Measurements from ENCODE around the gene RIC1.

DNA sequence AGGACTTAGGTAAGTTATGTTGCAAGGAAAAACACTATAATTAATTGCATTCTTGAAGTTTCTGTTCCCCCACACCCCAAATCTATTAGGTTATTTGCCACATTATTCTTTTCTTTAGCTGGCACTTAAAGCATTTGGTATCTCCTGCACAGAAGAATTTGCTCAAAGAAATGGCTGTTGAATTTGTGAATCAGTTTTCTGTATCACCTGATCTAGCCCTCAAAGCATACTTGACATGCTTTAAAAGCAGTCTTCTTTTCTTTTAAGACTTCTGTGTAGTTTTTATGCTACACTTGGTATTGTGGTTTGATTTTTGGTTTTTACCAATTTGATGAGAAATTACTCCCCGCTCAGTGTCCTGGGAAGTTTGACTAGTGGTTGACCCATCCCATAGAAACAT is 69.1 kb downstream of the RIC1 start:
- TF ChIP-seq, protein P1, sequence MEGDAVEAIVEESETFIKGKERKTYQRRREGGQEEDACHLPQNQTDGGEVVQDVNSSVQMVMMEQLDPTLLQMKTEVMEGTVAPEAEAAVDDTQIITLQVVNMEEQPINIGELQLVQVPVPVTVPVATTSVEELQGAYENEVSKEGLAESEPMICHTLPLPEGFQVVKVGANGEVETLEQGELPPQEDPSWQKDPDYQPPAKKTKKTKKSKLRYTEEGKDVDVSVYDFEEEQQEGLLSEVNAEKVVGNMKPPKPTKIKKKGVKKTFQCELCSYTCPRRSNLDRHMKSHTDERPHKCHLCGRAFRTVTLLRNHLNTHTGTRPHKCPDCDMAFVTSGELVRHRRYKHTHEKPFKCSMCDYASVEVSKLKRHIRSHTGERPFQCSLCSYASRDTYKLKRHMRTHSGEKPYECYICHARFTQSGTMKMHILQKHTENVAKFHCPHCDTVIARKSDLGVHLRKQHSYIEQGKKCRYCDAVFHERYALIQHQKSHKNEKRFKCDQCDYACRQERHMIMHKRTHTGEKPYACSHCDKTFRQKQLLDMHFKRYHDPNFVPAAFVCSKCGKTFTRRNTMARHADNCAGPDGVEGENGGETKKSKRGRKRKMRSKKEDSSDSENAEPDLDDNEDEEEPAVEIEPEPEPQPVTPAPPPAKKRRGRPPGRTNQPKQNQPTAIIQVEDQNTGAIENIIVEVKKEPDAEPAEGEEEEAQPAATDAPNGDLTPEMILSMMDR (IDR thresholded peaks at IDR 0.05; ENCODE audit: low read length) = no peak
- no peak for TF ChIP-seq EZH2 (IDR thresholded peaks at IDR 0.05; ENCODE audit: borderline replicate concordance, low read length)
